Common myeloid progenitor, CD34-positive (primary cell): ENCODE results near the gene C5orf15.
A peak's percentile ranks its signal among the peaks of the same experiment; 100 is the strongest.

Source experiments
- CTCF ChIA-PET: fragments of 350-600 bp; sonication (Branson Sonifier 250); formaldehyde crosslinking; loops from one replicate; lab custom pipeline; 2021; ENCODE audit warnings: antibody characterized with exemption; lab: Charles Lee
- POLR2A ChIA-PET: fragments of 350-600 bp; sonication (Branson Sonifier 250); formaldehyde crosslinking; loops from one replicate; lab custom pipeline; 2021; ENCODE audit warnings: antibody characterized with exemption; lab: Charles Lee
- DNase-seq, 3 donors: peaks; one replicate each; pipeline versions ENCODE4 v3.0.0 to v3.0.0-alpha.2; 2013
- H3K27ac ChIP-seq, 2 experiments: 1 replicate in 1 of 2; 2 replicates in 1 of 2; pipeline ENCODE4 v1.7.0; 2013; ENCODE audit warnings: inconsistent platforms in 2 of 2, low read length in 2 of 2, mild to moderate bottlenecking in 2 of 2, low read depth in 1 of 2, moderate library complexity in 1 of 2; ENCODE audit not compliant: severe bottlenecking in 2 of 2, insufficient read depth in 1 of 2, poor library complexity in 1 of 2
- H3K27me3 ChIP-seq, 5 experiments: replicated peaks in 2 of 5; 1 replicate in 3 of 5; 2 replicates in 2 of 5; pipeline versions ENCODE4 v1.6.1 to v1.7.0; 2013; ENCODE audit warnings: low read length in 4 of 5, mild to moderate bottlenecking in 2 of 5, moderate library complexity in 2 of 5, inconsistent platforms in 1 of 5; ENCODE audit not compliant: insufficient read depth in 5 of 5, control insufficient read depth in 4 of 5
- H3K36me3 ChIP-seq, 4 experiments: 1 replicate in 2 of 4; 2 replicates in 2 of 4; pipeline versions ENCODE4 v1.6.1 to v1.7.0; 2013; ENCODE audit warnings: low read length in 3 of 4, control low read depth in 1 of 4, mild to moderate bottlenecking in 1 of 4; ENCODE audit not compliant: control insufficient read depth in 4 of 4, insufficient read depth in 4 of 4
- H3K4me1 ChIP-seq, 4 experiments: 1 replicate in 3 of 4; 2 replicates in 1 of 4; pipeline versions ENCODE4 v1.6.1 to v1.7.1; 2013; ENCODE audit warnings: low read length in 3 of 4, mild to moderate bottlenecking in 3 of 4, control low read depth in 1 of 4, inconsistent platforms in 1 of 4, moderate library complexity in 1 of 4; ENCODE audit not compliant: control insufficient read depth in 4 of 4, insufficient read depth in 4 of 4; ENCODE audit errors: control extremely low read depth in 1 of 4
- H3K4me3 ChIP-seq, 7 experiments: 1 replicate in 4 of 7; 2 replicates in 3 of 7; pipeline versions ENCODE4 v1.5.1 to v1.7.0; 2013; ENCODE audit warnings: mild to moderate bottlenecking in 7 of 7, low read length in 6 of 7, moderate library complexity in 6 of 7, inconsistent platforms in 2 of 7, low read depth in 2 of 7, control low read depth in 1 of 7; ENCODE audit not compliant: insufficient read depth in 4 of 7, control insufficient read depth in 1 of 7; ENCODE audit errors: extremely low read depth in 1 of 7
- H3K9me3 ChIP-seq, 5 experiments: 1 replicate in 4 of 5; 2 replicates in 1 of 5; pipeline versions ENCODE4 v1.6.1 to v1.7.1; 2013; ENCODE audit warnings: low read length in 4 of 5, mild to moderate bottlenecking in 2 of 5, inconsistent platforms in 1 of 5, low read depth in 1 of 5, moderate library complexity in 1 of 5; ENCODE audit not compliant: control insufficient read depth in 4 of 5, insufficient read depth in 2 of 5; ENCODE audit errors: control extremely low read depth in 1 of 5
- WGBS: methylation state at CpG from one replicate; pipeline ENCODE4 v1.1.5; 2013; ENCODE audit not compliant: insufficient coverage; 5-methylcytosine and 5-hydroxymethylcytosine counted together

C5orf15 gene

DNA sequence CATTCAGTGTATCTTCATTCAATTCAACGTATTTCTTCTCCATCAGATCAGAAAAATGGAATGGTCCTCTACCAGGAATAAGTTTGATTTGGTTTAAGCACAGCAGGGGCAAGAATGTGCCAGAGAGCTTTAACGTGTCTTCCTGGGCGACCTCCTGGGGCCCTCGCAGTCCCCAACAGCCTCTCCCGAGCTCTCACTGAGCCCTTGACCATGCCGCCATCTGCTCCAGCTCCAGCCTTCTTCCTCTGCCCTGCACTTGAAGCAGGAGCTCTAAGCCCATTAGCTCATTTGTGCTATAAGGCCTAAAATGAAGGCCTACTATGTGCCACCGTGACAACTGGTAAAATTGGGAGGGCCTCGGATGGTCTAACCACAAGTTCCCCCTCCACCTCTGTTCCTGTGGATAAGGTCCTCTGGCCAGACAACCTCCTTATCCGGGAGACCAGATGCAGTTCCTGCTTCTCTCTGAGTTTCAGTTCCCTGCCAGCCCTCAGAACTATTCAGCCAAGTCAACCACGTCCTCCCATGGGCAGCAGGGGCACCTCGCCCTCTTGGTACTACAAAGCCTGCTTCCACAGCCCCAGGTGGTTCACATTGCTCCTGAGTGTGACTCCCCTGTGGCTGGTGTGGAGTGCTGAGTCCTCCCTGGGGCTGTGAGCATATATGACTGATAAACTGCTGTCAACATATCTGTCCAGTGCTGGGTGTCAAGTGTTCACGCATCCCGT lies 35.8 kb downstream of the C5orf15 start:
- Histone ChIP-seq H3K4me1 (peaks cover 19 to 62% (median 47%) of the 10 kb centered on the region in 4 experiments), H3K9me3 (no peaks in the 10 kb centered on the region), H3K4me3 (no peak overlapping the region), H3K27ac (peak overlapping the region in 1 of 2 experiments; percentile 56), H3K36me3 (no peaks in the 10 kb centered on the region), H3K27me3 (no peaks in the 10 kb centered on the region)
- DNase-seq = peak; percentile 89 to 98 (median 97)
- CTCF ChIA-PET = interaction anchor here (0.7 to 1.1 kb wide), 2 partner anchors 9 to 12 kb away, joined by 3 to 5 read pairs; no protein-coding TSS in a partner anchor
- POLR2A ChIA-PET = no interaction called here
- 32% methylated on average over 11 of the region's 13 CpGs for WGBS

DNA sequence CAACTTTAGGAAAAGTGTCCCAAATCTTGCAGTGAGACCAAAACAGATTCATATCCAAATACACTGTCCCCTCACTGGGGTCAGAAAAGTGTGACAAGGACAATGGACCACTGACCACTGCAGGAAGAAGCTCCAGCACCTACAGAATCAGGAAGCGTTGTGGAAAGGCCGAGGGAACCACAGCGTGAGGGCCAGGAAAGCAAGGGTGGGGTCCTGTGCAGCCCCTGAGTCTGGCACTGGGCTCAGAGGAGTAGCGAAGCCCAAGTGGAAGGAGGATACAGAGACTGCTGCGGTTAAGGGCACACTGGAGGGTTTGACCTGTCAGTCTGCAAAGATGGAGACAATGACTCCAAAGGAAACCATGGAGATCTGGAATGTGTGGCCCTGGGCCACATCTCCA lies 36.9 kb downstream of the C5orf15 start:
- WGBS = 85% methylated on average over 5 of the region's 5 CpGs
- CTCF ChIA-PET = no interaction called here

DNA sequence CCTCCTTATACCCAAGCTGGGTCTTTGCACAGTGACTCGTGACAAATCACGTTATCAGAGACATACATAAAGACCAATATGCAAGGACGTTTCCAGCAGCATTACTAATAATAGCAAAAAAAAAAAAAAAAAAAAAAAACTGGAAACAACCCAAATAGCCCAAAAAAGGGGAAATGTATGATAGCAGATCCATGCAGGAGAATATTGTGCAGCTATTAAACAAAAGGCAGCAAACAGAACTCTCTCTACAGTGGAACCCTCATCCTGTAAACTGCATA lies 37.7 kb downstream of the C5orf15 start:
- DNase-seq = peak in 2 of 3 donors; percentile 39 to 57
- Histone ChIP-seq H3K4me3 (peak overlapping the region in 2 of 7 experiments; percentile 28 to 60), H3K9me3 (no peaks in the 10 kb centered on the region), H3K4me1 (peaks cover 19 to 62% (median 47%) of the 10 kb centered on the region in 4 experiments), H3K27ac (peak overlapping the region in 1 of 2 experiments; percentile 56), H3K36me3 (no peaks in the 10 kb centered on the region), H3K27me3 (no peaks in the 10 kb centered on the region)
- CTCF ChIA-PET = interaction anchor here (0.9 kb wide), 1 partner anchor 13 kb away, joined by 3 read pairs; no protein-coding TSS in a partner anchor
- POLR2A ChIA-PET = no interaction called here
- no CpG with 5 or more reads among the region's 3 CpGs for WGBS

More for the DNA sequence above, 36.9 kb downstream of the C5orf15 start:
- POLR2A ChIA-PET = no interaction called here
- Histone ChIP-seq H3K4me3 (no peak overlapping the region), H3K36me3 (no peaks in the 10 kb centered on the region), H3K4me1 (peaks cover 19 to 62% (median 47%) of the 10 kb centered on the region in 4 experiments), H3K9me3 (no peaks in the 10 kb centered on the region), H3K27me3 (no peaks in the 10 kb centered on the region), H3K27ac (no peak overlapping the region)
- no peak for DNase-seq

DNA sequence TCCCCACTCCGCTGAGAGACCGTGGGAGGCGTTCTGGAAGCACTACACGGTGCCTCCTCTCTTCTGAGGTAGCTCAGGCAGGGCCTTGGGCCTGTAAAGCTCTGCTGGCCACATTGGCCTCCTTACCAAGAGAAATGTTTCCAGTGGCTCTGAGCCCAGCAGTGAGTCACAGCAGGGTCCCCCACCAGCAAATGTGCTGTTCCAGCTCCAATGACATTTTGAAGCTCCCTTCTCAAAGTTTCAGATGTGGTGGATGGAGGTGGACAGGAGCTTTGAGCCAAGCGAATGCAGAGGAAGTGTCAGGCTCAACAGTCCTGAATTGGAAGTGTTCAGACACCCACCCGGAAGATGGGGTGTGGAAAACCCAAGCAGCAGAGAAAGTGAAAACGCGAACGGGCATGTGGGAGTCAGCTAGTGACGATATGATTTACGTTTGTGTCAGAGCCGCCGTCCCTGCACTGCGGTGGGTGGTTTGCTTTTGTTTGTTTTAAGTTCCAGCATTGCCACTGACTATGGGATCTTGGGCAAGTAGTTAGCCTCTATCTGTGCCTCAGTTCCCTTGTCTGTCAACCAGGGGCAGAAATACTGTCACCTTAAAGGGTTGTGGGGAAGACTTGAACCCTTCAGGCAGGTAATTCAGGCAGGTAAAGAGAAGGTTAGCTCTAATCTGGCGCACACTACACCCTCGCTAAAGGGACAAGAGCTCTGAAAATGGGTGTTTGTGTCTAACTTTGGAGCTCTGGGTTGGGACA lies 38.2 kb downstream of the C5orf15 start:
- peaks cover 19 to 59% (median 46%) of the 10 kb centered on the region in 4 experiments for H3K4me1 ChIP-seq
- H3K36me3 ChIP-seq = no peaks in the 10 kb centered on the region
- WGBS = 24% methylated on average over 14 of the region's 16 CpGs
- ChIA-PET POLR2A (interaction anchor here (0.6 kb wide), 1 partner anchor 46 kb away, joined by 3 read pairs; no protein-coding TSS in a partner anchor), CTCF (interaction anchor here (0.9 to 1.3 kb wide), 3 partner anchors 9 to 15 kb away, joined by 3 read pairs; no protein-coding TSS in a partner anchor)
- peak; percentile 46 to 83 (median 81) for DNase-seq
- H3K9me3 ChIP-seq = no peaks in the 10 kb centered on the region
- peak overlapping the region in 3 of 7 experiments; percentile 28 to 60 (median 50) for H3K4me3 ChIP-seq
- no peaks in the 10 kb centered on the region for H3K27me3 ChIP-seq
- H3K27ac ChIP-seq = peak overlapping the region in 1 of 2 experiments; percentile 56

DNA sequence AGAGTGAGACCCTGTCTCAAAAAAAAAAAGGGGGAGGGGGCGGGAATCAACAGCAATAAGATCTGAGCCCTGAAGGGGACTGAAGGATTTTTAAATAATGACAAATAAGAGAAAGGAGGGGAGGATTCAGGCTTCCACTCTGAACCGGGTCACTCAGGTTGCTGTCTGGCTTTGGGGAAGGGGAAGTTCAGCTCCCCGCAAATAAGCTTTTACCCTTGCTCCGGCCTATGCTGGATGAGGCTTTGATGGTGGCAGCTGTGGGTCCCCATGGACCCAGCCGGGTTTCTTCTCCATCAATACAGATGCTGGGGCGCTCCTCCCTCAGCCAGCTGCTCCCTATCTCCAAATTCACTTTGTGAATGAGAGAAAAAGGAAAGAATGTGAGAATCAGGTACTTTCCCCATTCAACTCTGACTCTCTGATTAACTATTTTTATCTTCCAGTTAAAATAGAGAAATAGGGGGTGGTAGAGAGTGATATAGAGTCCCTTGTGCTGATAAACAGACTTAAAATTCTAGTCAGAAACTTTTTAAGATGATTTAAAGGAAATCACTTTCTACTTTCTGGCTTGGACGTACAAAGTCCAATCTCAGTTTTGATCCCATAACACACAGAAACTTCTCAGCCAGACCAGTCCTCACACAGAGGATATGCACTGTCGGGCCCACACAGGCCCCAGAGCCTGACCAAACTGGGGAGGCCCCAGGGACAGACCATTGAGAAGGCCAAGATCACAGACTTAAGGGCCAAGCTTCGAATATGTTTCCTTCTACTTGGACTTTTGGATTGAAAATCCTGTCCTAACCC lies 39.6 kb downstream of the C5orf15 start:
- ChIA-PET CTCF (no interaction called here), POLR2A (no interaction called here)
- WGBS = 67% methylated on average over 6 of the region's 9 CpGs
- no peak overlapping the region for H3K4me3 ChIP-seq
- H3K36me3 ChIP-seq = no peaks in the 10 kb centered on the region
- DNase-seq = peak in 2 of 3 donors; percentile 47 to 56
- H3K4me1 ChIP-seq = peaks cover 19 to 46% (median 39%) of the 10 kb centered on the region in 4 experiments
- no peaks in the 10 kb centered on the region for H3K27me3 ChIP-seq
- H3K27ac ChIP-seq = no peak overlapping the region
- no peaks in the 10 kb centered on the region for H3K9me3 ChIP-seq

DNA sequence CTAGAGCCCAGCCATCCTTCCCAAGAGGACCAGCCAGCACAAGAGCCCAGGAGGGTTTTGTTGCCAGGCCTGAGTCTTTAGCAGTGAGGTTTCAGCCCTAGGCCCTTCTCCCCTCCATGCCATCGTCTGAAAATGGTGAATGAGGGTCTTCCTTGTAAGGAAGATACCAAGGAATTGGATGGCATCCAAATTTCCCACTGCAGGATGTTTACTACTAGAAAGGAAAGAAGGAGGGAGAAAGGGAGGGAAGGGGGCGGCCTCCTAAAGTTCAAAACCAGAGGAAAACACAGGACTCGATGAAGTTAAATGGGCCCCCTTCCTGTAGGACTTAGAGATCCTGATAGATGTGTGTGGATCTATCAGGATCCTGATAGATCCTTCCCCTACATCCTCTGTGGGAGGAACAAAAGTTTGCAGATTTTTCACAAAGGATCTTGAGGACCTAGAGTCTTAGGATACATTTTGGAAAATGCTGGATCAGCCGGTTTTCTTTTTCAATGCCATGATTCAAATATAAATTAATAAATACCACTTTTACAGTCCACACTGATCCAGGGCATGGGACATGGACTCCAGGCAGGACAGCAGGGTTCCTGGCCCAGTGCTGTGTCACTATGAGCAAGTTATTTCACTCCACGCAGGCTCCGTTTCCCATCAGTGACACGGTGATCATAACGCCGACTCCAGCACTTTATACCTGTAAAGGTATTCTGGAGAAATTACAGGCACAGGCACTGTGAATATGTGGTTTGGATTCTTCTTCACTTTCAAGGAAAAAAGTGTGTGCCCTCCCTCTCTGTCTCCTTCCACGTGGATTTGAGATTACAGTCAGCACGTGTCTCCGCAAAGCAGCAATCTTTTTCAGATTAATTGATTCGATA lies 40.9 kb downstream of the C5orf15 start:
- Histone ChIP-seq H3K9me3 (no peaks in the 10 kb centered on the region), H3K4me3 (no peak overlapping the region), H3K27me3 (no peaks in the 10 kb centered on the region), H3K36me3 (no peaks in the 10 kb centered on the region), H3K4me1 (peaks cover 19 to 35% (median 26%) of the 10 kb centered on the region in 4 experiments), H3K27ac (no peak overlapping the region)
- no peak for DNase-seq
- ChIA-PET POLR2A (no interaction called here), CTCF (interaction anchor here (1.5 kb wide), 1 partner anchor 9 kb away, joined by 3 read pairs; no protein-coding TSS in a partner anchor)
- 87% methylated on average over 8 of the region's 13 CpGs for WGBS
